ENCODE measurements around the gene C11orf52.
"Not testable (repeated sequence)": the region's sequence is repeated elsewhere in the genome, so short reads cannot be mapped to it uniquely, and the experiment has no call there.

Gene C11orf52

GRCh38 chr11:111871693-111872161 lies 47.0 kb upstream of the C11orf52 start:
- Histone ChIP-seq H3K9me3 (ENCODE audit: severe bottlenecking) (no peaks in the 10 kb centered on the region), H3K27me3 (ENCODE audit: insufficient read depth, poor library complexity, severe bottlenecking) (no peaks in the 10 kb centered on the region), H3K27ac (ENCODE audit: poor library complexity, severe bottlenecking) (peak overlapping the region; percentile 61), H3K4me3 (ENCODE audit: severe bottlenecking) (peak overlapping the region; percentile 80), H3K36me3 (ENCODE audit: low read depth) (peaks cover 28% of the 10 kb centered on the region), H3K4me1 (ENCODE audit: insufficient read depth, poor library complexity, severe bottlenecking) (peaks cover 3% of the 10 kb centered on the region)
- no peak for ATAC-seq (ENCODE audit: low read depth)
- no peak for DNase-seq (ENCODE audit: low spot score)
- TF ChIP-seq CTCF (IDR thresholded peaks at IDR 0.05; ENCODE audit: poor library complexity, severe bottlenecking) = no peak

GRCh38 chr11:111878385-111878848 lies 40.3 kb upstream of the C11orf52 start:
- Histone ChIP-seq H3K4me3 (ENCODE audit: severe bottlenecking) (peak overlapping the region; percentile 51), H3K4me1 (ENCODE audit: insufficient read depth, poor library complexity, severe bottlenecking) (no peaks in the 10 kb centered on the region), H3K27ac (ENCODE audit: poor library complexity, severe bottlenecking) (peak overlapping the region; percentile 52), H3K36me3 (ENCODE audit: low read depth) (no peaks in the 10 kb centered on the region), H3K27me3 (ENCODE audit: insufficient read depth, poor library complexity, severe bottlenecking) (no peaks in the 10 kb centered on the region), H3K9me3 (ENCODE audit: severe bottlenecking) (no peaks in the 10 kb centered on the region)
- no peak for TF ChIP-seq CTCF (IDR thresholded peaks at IDR 0.05; ENCODE audit: poor library complexity, severe bottlenecking)
- DNase-seq (ENCODE audit: low spot score) (no peak), ATAC-seq (ENCODE audit: low read depth) (peak; percentile 8; the same call in 2 of the 3 replicates)

GRCh38 chr11:111878849-111879636 lies 39.7 kb upstream of the C11orf52 start, which contains the start of the genes CFAP68 and FDXACB1:
TSS of gene CFAP68 (plus strand) at chr11:111879541. CDS start at chr11:111879561, 20 bp downstream.
TSS of gene FDXACB1 (minus strand) at chr11:111879165. CDS start at chr11:111879132, 33 bp downstream.
- Histone ChIP-seq H3K4me1 (ENCODE audit: insufficient read depth, poor library complexity, severe bottlenecking) (no peaks in the 10 kb centered on the region), H3K9me3 (ENCODE audit: severe bottlenecking) (no peaks in the 10 kb centered on the region), H3K36me3 (ENCODE audit: low read depth) (no peaks in the 10 kb centered on the region), H3K27me3 (ENCODE audit: insufficient read depth, poor library complexity, severe bottlenecking) (no peaks in the 10 kb centered on the region), H3K27ac (ENCODE audit: poor library complexity, severe bottlenecking) (peak within 1 kb of the TSS; percentile 52), H3K4me3 (ENCODE audit: severe bottlenecking) (peak within 1 kb of the TSS; percentile 51)
- peak; percentile 97 for TF ChIP-seq CTCF (IDR thresholded peaks at IDR 0.05; ENCODE audit: poor library complexity, severe bottlenecking)
- DNase-seq (ENCODE audit: low spot score) (peak; percentile 95), ATAC-seq (ENCODE audit: low read depth) (peak; percentile 85)

GRCh38 chr11:111879637-111879960 lies 39.1 kb upstream of the C11orf52 start:
- H3K27ac ChIP-seq (ENCODE audit: poor library complexity, severe bottlenecking) = peak overlapping the region; percentile 52
- TF ChIP-seq CTCF (IDR thresholded peaks at IDR 0.05; ENCODE audit: poor library complexity, severe bottlenecking) = no peak
- peak; percentile 7; the same call in 1 of the 3 replicates for ATAC-seq (ENCODE audit: low read depth)
- DNase-seq (ENCODE audit: low spot score) = no peak
- H3K4me3 ChIP-seq (ENCODE audit: severe bottlenecking) = peak overlapping the region; percentile 51
- no peaks in the 10 kb centered on the region for H3K9me3 ChIP-seq (ENCODE audit: severe bottlenecking)
- H3K4me1 ChIP-seq (ENCODE audit: insufficient read depth, poor library complexity, severe bottlenecking) = no peaks in the 10 kb centered on the region
- no peaks in the 10 kb centered on the region for H3K36me3 ChIP-seq (ENCODE audit: low read depth)
- H3K27me3 ChIP-seq (ENCODE audit: insufficient read depth, poor library complexity, severe bottlenecking) = no peaks in the 10 kb centered on the region

- DNase-seq (ENCODE audit: low spot score) (no peak), ATAC-seq (ENCODE audit: low read depth) (no peak)
- Histone ChIP-seq H3K4me3 (ENCODE audit: severe bottlenecking) (no peak overlapping the region), H3K27me3 (ENCODE audit: insufficient read depth, poor library complexity, severe bottlenecking) (no peaks in the 10 kb centered on the region), H3K9me3 (ENCODE audit: severe bottlenecking) (no peaks in the 10 kb centered on the region), H3K36me3 (ENCODE audit: low read depth) (no peaks in the 10 kb centered on the region), H3K4me1 (ENCODE audit: insufficient read depth, poor library complexity, severe bottlenecking) (no peaks in the 10 kb centered on the region), H3K27ac (ENCODE audit: poor library complexity, severe bottlenecking) (no peak overlapping the region)
- TF ChIP-seq CTCF (IDR thresholded peaks at IDR 0.05; ENCODE audit: poor library complexity, severe bottlenecking) = no peak
Measured at GRCh38 chr11:111882202-111882601, 36.5 kb upstream of the C11orf52 start.

GRCh38 chr11:111885053-111885452 lies 33.7 kb upstream of the C11orf52 start:
- DNase-seq (ENCODE audit: low spot score); H3K4me1 ChIP-seq (ENCODE audit: insufficient read depth, poor library complexity, severe bottlenecking); H3K36me3 ChIP-seq (ENCODE audit: low read depth); H3K9me3 ChIP-seq (ENCODE audit: severe bottlenecking); ATAC-seq (ENCODE audit: low read depth); H3K27me3 ChIP-seq (ENCODE audit: insufficient read depth, poor library complexity, severe bottlenecking); H3K27ac ChIP-seq (ENCODE audit: poor library complexity, severe bottlenecking); H3K4me3 ChIP-seq (ENCODE audit: severe bottlenecking): not testable (repeated sequence)
